HG03025 (cell line): ENCODE measurements around the gene UTP14C.
"Not testable (repeated sequence)": the region's sequence is repeated elsewhere in the genome, so short reads cannot be mapped to it uniquely, and the experiment has no call there.

Experiments used
- ATAC-seq: cut with Tn5 transposase; IDR thresholded peaks from one replicate; pipeline ENCODE4 v1.9.1; 2021; ENCODE audit warnings: mild to moderate bottlenecking, moderate library complexity; ENCODE audit not compliant: unreplicated experiment, low FRiP score

The UTP14C gene

GRCh38 chr13:52036037-52036436 lies 11.5 kb downstream of the UTP14C start:
- no peak for ATAC-seq

- ATAC-seq: no peak
Observed at GRCh38 chr13:52043675-52044074, 19.2 kb downstream of the UTP14C start.

- ATAC-seq: no peak
Observed at GRCh38 chr13:52047463-52047862, 23.0 kb downstream of the UTP14C start.

- ATAC-seq: no peak
Observed at GRCh38 chr13:52048516-52048915, 24.0 kb downstream of the UTP14C start.

- no peak for ATAC-seq
Observed at GRCh38 chr13:52051400-52051799, 26.9 kb downstream of the UTP14C start.

- no peak for ATAC-seq
Observed at GRCh38 chr13:52053460-52053859, 29.0 kb downstream of the UTP14C start.

- not testable (repeated sequence) for ATAC-seq
Observed at GRCh38 chr13:52061064-52061463, 36.6 kb downstream of the UTP14C start.

GRCh38 chr13:52061587-52061986 lies 37.1 kb downstream of the UTP14C start:
- ATAC-seq: no peak

- no peak for ATAC-seq
Observed at GRCh38 chr13:52067237-52067636, 42.7 kb downstream of the UTP14C start.

- no peak for ATAC-seq
Observed at GRCh38 chr13:52070929-52071523, 46.5 kb downstream of the UTP14C start.
